Measurements from ENCODE around the gene OR51B4.

Gene OR51B4

DNA sequence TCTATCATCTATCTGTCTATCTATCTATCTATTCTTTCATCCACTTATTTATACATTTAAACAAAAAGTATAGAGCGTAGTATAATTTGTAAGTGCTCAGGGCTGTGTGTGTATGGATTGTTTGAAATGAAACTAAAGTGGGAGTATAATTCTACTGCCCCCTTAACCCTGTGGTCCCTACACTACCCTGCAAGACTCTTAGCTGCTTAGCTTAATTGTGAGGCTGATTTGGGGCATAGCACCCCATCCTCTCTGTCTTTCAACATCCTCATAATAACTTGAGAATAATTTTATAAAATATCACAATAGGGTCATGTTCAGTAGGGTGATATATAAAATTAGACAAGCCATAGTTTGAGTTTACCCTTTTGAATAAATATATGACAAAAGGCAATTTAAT, 11.6 kb downstream of the OR51B4 start:
- no peaks in the 10 kb centered on the region for H3K36me3 ChIP-seq
- DNase-seq: no peak

DNA sequence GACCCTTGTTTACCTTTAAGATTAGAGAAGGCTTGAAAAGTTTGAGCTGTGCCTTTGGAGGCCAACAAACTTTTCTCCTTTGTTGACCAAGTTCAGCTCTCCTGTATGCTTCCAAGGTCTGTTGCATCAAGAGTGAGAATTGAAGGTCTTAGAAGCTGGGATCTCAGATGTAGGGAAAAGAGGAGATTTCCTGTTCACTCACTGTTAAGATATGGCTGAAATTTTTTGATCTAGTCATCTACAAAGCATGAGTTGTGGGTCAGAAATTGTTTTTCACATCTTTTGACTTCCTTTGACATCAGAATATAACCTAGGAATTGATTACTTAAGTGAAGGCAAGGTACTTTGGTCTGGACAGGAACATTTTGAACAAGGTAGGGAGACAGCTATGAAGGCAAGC, 12.1 kb downstream of the OR51B4 start:
- TF ChIP-seq, protein P1, sequence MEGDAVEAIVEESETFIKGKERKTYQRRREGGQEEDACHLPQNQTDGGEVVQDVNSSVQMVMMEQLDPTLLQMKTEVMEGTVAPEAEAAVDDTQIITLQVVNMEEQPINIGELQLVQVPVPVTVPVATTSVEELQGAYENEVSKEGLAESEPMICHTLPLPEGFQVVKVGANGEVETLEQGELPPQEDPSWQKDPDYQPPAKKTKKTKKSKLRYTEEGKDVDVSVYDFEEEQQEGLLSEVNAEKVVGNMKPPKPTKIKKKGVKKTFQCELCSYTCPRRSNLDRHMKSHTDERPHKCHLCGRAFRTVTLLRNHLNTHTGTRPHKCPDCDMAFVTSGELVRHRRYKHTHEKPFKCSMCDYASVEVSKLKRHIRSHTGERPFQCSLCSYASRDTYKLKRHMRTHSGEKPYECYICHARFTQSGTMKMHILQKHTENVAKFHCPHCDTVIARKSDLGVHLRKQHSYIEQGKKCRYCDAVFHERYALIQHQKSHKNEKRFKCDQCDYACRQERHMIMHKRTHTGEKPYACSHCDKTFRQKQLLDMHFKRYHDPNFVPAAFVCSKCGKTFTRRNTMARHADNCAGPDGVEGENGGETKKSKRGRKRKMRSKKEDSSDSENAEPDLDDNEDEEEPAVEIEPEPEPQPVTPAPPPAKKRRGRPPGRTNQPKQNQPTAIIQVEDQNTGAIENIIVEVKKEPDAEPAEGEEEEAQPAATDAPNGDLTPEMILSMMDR (IDR thresholded peaks at IDR 0.05): no peak
- no peak overlapping the region for H3K4me3 ChIP-seq
- intact Hi-C loops (cut with DNase I; ENCODE audit: low total_unique reads): no loop called here

More for the DNA sequence above, 11.6 kb downstream of the OR51B4 start:
- Histone ChIP-seq H3K9me3 (no peaks in the 10 kb centered on the region), H3K4me3 (no peak overlapping the region), H3K4me1 (no peaks in the 10 kb centered on the region), H3K27ac (no peak overlapping the region), H3K27me3 (no peaks in the 10 kb centered on the region)
- TF ChIP-seq, protein P1 (IDR thresholded peaks at IDR 0.05): no peak
- intact Hi-C loops (cut with DNase I; ENCODE audit: low total_unique reads): no loop called here

DNA sequence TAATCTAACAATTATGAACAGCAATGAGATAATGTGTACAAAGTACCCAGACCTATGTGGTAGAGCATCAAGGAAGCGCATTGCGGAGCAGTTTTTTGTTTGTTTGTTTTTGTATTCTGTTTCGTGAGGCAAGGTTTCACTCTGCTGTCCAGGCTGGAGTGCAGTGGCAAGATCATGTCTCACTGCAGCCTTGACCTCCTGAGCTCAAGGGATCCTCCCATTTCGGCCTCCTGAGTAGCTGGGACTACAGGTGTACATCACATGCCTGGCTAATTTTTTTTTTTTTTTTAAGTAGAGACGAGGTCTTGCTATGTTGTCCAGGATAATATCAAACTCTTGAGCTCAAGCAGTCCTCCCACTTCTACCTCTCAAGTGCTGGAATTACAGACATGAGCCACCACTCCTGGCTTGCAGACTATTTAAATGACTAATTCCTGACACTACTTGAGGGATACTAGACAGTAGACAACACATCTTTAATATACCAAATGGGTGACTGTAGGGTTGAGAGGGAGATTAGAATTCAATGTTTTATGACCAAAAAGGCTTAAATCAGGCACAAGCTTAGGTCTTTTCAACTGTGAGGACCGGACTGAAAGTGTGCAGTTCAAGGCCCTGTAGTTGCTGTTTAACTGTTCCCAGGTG, 12.7 kb downstream of the OR51B4 start:
- intact Hi-C loops (cut with DNase I; ENCODE audit: low total_unique reads): no loop called here
- no peak overlapping the region for H3K27ac ChIP-seq
- H3K27me3 ChIP-seq: no peaks in the 10 kb centered on the region
- no peaks in the 10 kb centered on the region for H3K36me3 ChIP-seq
- H3K4me3 ChIP-seq: no peak overlapping the region
- DNase-seq: no peak
- no peaks in the 10 kb centered on the region for H3K9me3 ChIP-seq
- H3K4me1 ChIP-seq: no peaks in the 10 kb centered on the region
- TF ChIP-seq, protein P1 (IDR thresholded peaks at IDR 0.05): no peak

More for the DNA sequence above, 12.1 kb downstream of the OR51B4 start:
- Histone ChIP-seq H3K27ac (no peak overlapping the region), H3K27me3 (no peaks in the 10 kb centered on the region), H3K4me1 (no peaks in the 10 kb centered on the region), H3K9me3 (no peaks in the 10 kb centered on the region), H3K36me3 (no peaks in the 10 kb centered on the region)
- no peak for DNase-seq

DNA sequence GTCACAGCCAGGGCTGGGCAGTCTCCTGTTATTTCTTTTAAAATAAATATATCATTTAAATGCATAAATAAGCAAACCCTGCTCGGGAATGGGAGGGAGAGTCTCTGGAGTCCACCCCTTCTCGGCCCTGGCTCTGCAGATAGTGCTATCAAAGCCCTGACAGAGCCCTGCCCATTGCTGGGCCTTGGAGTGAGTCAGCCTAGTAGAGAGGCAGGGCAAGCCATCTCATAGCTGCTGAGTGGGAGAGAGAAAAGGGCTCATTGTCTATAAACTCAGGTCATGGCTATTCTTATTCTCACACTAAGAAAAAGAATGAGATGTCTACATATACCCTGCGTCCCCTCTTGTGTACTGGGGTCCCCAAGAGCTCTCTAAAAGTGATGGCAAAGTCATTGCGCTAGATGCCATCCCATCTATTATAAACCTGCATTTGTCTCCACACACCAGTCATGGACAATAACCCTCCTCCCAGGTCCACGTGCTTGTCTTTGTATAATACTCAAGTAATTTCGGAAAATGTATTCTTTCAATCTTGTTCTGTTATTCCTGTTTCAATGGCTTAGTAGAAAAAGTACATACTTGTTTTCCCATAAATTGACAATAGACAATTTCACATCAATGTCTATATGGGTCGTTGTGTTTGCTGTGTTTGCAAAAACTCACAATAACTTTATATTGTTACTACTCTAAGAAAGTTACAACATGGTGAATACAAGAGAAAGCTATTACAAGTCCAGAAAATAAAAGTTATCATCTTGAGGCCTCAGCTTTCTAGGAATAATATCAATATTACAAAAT, 13.4 kb downstream of the OR51B4 start:
- intact Hi-C loops (cut with DNase I; ENCODE audit: low total_unique reads): no loop called here
- Histone ChIP-seq H3K4me3 (no peak overlapping the region), H3K4me1 (no peaks in the 10 kb centered on the region), H3K27ac (no peak overlapping the region), H3K27me3 (no peaks in the 10 kb centered on the region), H3K9me3 (no peaks in the 10 kb centered on the region), H3K36me3 (no peaks in the 10 kb centered on the region)
- TF ChIP-seq, protein P1 (IDR thresholded peaks at IDR 0.05): no peak
- DNase-seq: no peak

DNA sequence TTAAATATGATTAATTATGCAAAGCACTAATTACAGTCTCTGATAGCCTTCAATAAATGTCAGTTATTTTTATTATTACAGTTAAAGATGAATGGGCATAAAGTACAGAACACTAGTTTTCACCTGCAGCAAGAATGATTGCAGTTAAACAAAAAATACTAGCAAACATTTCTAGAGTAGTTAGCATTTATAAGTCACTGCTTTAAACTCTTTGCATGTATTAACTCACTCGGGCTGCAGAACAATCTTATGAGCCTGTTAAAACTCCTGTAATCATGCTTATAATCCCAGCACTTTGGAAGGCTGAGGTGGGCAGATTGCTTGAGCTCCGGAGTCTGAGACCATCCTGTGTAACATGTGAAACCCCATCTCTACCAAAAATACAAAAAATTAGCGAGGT, 14.8 kb downstream of the OR51B4 start:
- Histone ChIP-seq H3K4me3 (no peak overlapping the region), H3K9me3 (no peaks in the 10 kb centered on the region), H3K27me3 (no peaks in the 10 kb centered on the region), H3K4me1 (no peaks in the 10 kb centered on the region), H3K36me3 (no peaks in the 10 kb centered on the region), H3K27ac (no peak overlapping the region)
- TF ChIP-seq, protein P1 (IDR thresholded peaks at IDR 0.05): no peak
- intact Hi-C loops (cut with DNase I; ENCODE audit: low total_unique reads): no loop called here
- no peak for DNase-seq

Data from tibial artery (tissue), 4 donors.